Metanephros (tissue), 1 donor: ENCODE measurements around the gene RNF14. TPM values are rescaled to one million over a fixed set of nuclear protein-coding genes. Genes with fewer than 3 reads are reported as not detected.

ENCODE experiments used
- total RNA-seq: library from RNA; depleted of rRNA; stranded (reverse); fragments of >200 nt; gene quantifications from one replicate; pipeline ENCODE4 v1.2.3, GENCODE V29; 2014

Gene RNF14
- 58.0 TPM for total RNA-seq

GRCh38 chr5:141968914-141969608 lies at the start of gene RNF14:
Gene RNF14, plus strand, starts transcription at chr5:141969105. Its CDS starts 4,484 bp downstream, at chr5:141973589.

GRCh38 chr5:141923448-141924313 lies 45.2 kb upstream of the RNF14 start, which contains the start of gene DELE1:
Gene DELE1, plus strand, starts transcription at chr5:141923871. Its CDS starts 71 bp downstream, at chr5:141923942.

GRCh38 chr5:141958113-141958512 lies 10.8 kb upstream of the RNF14 start, which contains the start of gene PCDH12:
Gene PCDH12, minus strand, starts transcription at chr5:141958202. Its CDS starts 351 bp downstream, at chr5:141957851.

GRCh38 chr5:142012792-142013388 lies 44.0 kb downstream of the RNF14 start, which contains the start of gene GNPDA1:
Gene GNPDA1, minus strand, starts transcription at chr5:142013027. Its CDS starts 992 bp downstream, at chr5:142012035.

Other genes with a start within 250 kb of the RNF14 start
- gene PCDH1, start 90.7 kb upstream of the RNF14 start, total RNA-seq: 44.8 TPM
- 112 TPM for gene DELE1, start 45.2 kb upstream of the RNF14 start, total RNA-seq
- 30.1 TPM for gene PCDH12, start 10.9 kb upstream of the RNF14 start, total RNA-seq
- gene GNPDA1, start 43.9 kb downstream of the RNF14 start, total RNA-seq: 31.5 TPM
- 140 TPM for gene NDFIP1, start 139.7 kb downstream of the RNF14 start, total RNA-seq